ENCODE results near the gene TCEAL9.

TCEAL9 gene

DNA sequence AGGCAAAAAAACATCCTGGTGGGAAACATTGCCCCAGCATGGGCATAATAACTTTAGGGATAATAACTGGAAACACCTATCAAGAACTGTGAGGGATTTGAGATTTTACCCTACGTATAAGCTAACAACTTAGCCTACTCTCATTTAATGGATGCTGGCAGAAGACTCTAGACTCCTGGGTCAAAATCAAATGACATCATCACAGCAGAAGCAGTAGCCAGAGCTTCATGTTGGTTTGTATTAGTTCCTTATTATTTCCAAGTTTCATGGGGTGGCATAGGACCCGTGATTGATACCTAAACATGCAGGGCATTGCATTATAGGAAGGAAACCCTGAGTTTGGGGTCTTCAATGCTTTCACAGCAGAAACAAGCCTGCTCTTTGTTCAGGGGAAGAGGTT, 4.6 kb downstream of the TCEAL9 start:
- no peak for TF ChIP-seq CTCF (IDR thresholded peaks at IDR 0.05; ENCODE audit: low read depth, low read length)
- no peak for DNase-seq (ENCODE audit: extremely low read depth, low read depth)

- no peak for DNase-seq (ENCODE audit: extremely low read depth, low read depth)
- TF ChIP-seq CTCF (IDR thresholded peaks at IDR 0.05; ENCODE audit: low read depth, low read length) = no peak
Measured at GRCh38 chrX:103361798-103362197, 5.5 kb downstream of the TCEAL9 start.

DNA sequence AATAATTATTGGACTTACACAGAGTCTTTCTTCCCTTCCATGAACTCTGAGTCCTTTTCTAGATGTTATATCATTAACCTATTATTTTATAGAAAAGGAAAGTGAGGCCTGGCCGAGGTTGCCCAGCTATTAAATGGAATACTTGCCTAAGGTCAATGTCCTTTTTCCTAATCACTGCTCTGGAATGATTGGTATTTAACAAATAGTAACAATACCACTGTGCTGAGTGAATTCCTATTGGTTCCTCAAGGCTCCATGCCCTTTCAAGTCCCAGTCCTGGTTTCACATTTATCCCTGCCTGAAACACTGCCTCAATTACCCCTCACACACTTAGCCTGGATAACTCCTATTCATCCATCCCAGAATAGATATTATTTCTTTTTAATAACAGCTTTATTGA, 6.2 kb downstream of the TCEAL9 start:
- DNase-seq (ENCODE audit: extremely low read depth, low read depth) = no peak
- TF ChIP-seq CTCF (IDR thresholded peaks at IDR 0.05; ENCODE audit: low read depth, low read length) = no peak

GRCh38 chrX:103363046-103363445, 6.7 kb downstream of the TCEAL9 start:
- DNase-seq (ENCODE audit: extremely low read depth, low read depth) = no peak
- TF ChIP-seq CTCF (IDR thresholded peaks at IDR 0.05; ENCODE audit: low read depth, low read length) = no peak

DNA sequence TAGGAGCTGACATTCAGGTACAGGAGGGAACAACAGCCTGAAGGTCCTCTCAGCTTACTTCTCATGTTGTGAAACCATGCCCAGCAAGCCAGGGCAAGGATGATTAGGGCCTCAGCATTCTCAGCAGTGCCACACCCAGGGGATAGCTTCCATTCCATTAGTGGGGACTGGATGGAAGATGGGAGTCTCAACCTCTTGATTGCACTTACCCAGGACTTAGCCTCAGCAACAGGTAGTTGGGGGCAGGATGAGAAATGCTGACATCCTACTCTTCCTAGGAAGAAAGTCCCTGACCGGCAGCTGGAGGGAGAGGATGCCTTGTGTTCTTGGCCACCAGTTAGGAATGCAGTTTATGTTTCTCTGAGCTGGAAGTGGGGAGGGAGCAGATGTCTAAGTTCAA, 11.2 kb downstream of the TCEAL9 start:
- DNase-seq (ENCODE audit: extremely low read depth, low read depth) = no peak
- no peak for TF ChIP-seq CTCF (IDR thresholded peaks at IDR 0.05; ENCODE audit: low read depth, low read length)

- no peak for TF ChIP-seq CTCF (IDR thresholded peaks at IDR 0.05; ENCODE audit: low read depth, low read length)
- DNase-seq (ENCODE audit: extremely low read depth, low read depth) = no peak
Measured at GRCh38 chrX:103369479-103369878, 13.2 kb downstream of the TCEAL9 start.

DNA sequence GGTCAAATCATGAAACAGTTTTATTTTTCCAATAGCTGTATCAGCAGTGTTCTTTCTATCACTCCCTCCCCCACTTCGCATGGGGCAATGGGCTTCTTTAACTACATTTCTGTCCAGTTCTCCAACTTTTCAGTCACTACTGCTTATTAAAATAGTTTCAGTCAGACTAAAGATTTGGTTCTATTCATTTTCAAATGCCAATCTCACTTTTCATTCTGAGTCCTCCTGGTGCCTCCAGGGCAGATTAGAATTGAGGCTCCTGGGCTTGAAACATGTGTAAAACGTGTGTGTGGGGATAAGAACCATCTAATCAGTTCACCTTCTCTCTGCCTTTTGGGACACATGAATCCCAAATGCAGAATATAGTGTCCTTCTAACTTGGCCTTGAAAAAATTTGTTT, 16.6 kb downstream of the TCEAL9 start:
- DNase-seq (ENCODE audit: extremely low read depth, low read depth) = no peak
- TF ChIP-seq CTCF (IDR thresholded peaks at IDR 0.05; ENCODE audit: low read depth, low read length) = no peak
